Ishikawa (cell line): ENCODE results near the gene RBFOX1.

Source experiments
- CREB1 ChIP-seq: IDR thresholded peaks from 2 replicates; pipeline ENCODE4 v1.6.1; 2012; ENCODE audit warnings: low read depth
- EGR1 ChIP-seq: IDR thresholded peaks from 2 replicates; pipeline ENCODE4 v1.6.1; 2012
- EP300 ChIP-seq: IDR thresholded peaks from 2 replicates; pipeline ENCODE4 v1.6.1; 2012; ENCODE audit warnings: borderline replicate concordance
- FOXM1 ChIP-seq: IDR thresholded peaks from 2 replicates; pipeline ENCODE4 v1.6.1; 2012; ENCODE audit warnings: low read depth, borderline replicate concordance
- RAD21 ChIP-seq: IDR thresholded peaks from 2 replicates; pipeline ENCODE4 v1.6.1; 2012; ENCODE audit warnings: low read depth
- TCF12 ChIP-seq: IDR thresholded peaks from 2 replicates; pipeline ENCODE4 v1.6.1; 2012; ENCODE audit warnings: low read depth
- TEAD4 ChIP-seq: IDR thresholded peaks from 2 replicates; pipeline ENCODE4 v1.6.1; 2012
- YY1 ChIP-seq: IDR thresholded peaks from 2 replicates; pipeline ENCODE4 v1.6.1; 2012; ENCODE audit warnings: low read depth
- ZBTB7A ChIP-seq: IDR thresholded peaks from 2 replicates; pipeline ENCODE4 v1.6.1; 2012; ENCODE audit warnings: low read depth
- TF ChIP-seq, protein P1 (sequence below): IDR thresholded peaks from 2 replicates; pipeline ENCODE4 v1.6.1; 2012; ENCODE audit warnings: low read depth, mild to moderate bottlenecking
- TF ChIP-seq, protein P2 (sequence below): IDR thresholded peaks from 2 replicates; pipeline ENCODE4 v1.6.1; 2012
- TF ChIP-seq, protein P3 (sequence below): IDR thresholded peaks from 2 replicates; pipeline ENCODE4 v1.6.1; 2012

DNA sequence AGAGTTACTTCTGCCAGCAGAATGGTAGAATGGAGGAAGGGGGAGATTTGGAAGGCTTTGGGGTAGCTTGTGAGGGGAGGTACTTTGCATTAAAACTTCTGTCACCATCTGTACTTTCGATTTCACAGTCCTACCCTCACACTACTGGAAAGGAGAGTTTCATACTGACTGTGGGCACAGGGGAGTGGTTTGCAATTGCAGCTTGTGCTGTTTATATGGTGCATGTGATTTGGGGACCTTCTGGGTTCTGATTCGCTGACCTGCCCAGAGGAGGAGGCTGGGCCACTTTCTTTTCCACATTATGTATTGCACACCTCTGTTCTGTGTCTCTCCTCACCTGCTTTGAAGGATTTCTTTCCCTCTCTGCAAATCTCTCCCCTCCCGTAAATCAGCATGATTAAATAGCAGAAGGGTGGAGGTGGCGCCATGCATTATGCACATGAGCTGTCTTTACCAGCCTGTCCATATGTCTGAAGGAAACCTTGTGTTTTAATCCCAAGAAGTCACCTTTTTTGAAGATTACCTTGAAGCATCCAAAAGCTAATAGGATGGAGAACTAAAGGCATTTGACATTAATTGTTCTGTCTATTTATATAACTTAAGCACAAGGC, 90.9 kb downstream of the RBFOX1 start:
- TF ChIP-seq CREB1 (no peak), ZBTB7A (no peak), EP300 (no peak), FOXM1 (no peak), RAD21 (no peak), YY1 (no peak), TEAD4 (no peak), TCF12 (no peak), EGR1 (no peak)
- TF ChIP-seq, protein P1, sequence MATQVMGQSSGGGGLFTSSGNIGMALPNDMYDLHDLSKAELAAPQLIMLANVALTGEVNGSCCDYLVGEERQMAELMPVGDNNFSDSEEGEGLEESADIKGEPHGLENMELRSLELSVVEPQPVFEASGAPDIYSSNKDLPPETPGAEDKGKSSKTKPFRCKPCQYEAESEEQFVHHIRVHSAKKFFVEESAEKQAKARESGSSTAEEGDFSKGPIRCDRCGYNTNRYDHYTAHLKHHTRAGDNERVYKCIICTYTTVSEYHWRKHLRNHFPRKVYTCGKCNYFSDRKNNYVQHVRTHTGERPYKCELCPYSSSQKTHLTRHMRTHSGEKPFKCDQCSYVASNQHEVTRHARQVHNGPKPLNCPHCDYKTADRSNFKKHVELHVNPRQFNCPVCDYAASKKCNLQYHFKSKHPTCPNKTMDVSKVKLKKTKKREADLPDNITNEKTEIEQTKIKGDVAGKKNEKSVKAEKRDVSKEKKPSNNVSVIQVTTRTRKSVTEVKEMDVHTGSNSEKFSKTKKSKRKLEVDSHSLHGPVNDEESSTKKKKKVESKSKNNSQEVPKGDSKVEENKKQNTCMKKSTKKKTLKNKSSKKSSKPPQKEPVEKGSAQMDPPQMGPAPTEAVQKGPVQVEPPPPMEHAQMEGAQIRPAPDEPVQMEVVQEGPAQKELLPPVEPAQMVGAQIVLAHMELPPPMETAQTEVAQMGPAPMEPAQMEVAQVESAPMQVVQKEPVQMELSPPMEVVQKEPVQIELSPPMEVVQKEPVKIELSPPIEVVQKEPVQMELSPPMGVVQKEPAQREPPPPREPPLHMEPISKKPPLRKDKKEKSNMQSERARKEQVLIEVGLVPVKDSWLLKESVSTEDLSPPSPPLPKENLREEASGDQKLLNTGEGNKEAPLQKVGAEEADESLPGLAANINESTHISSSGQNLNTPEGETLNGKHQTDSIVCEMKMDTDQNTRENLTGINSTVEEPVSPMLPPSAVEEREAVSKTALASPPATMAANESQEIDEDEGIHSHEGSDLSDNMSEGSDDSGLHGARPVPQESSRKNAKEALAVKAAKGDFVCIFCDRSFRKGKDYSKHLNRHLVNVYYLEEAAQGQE: no peak
- TF ChIP-seq, protein P2, sequence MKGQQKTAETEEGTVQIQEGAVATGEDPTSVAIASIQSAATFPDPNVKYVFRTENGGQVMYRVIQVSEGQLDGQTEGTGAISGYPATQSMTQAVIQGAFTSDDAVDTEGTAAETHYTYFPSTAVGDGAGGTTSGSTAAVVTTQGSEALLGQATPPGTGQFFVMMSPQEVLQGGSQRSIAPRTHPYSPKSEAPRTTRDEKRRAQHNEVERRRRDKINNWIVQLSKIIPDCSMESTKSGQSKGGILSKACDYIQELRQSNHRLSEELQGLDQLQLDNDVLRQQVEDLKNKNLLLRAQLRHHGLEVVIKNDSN: no peak
- TF ChIP-seq, protein P3, sequence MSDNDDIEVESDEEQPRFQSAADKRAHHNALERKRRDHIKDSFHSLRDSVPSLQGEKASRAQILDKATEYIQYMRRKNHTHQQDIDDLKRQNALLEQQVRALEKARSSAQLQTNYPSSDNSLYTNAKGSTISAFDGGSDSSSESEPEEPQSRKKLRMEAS: no peak
